Activated T-cell treated with anti-CD3 and anti-CD28 coated beads, Interleukin-2, amount 50 U/mL, for 24 hours (primary cell): ENCODE results near the gene TMEM236.

Source experiments
- DNase-seq: peaks from one replicate; pipeline ENCODE4 v3.0.0-alpha.2; 2020
- H3K27ac Mint-ChIP-seq: 2 replicates; pipeline ENCODE4 v1.8.0; 2020; ENCODE audit warnings: mild to moderate bottlenecking, mixed read lengths
- H3K27me3 Mint-ChIP-seq: 2 replicates; pipeline ENCODE4 v1.8.0; 2020; ENCODE audit warnings: mixed read lengths
- H3K36me3 Mint-ChIP-seq: 2 replicates; pipeline ENCODE4 v1.8.0; 2020; ENCODE audit warnings: low read depth, mixed read lengths
- H3K4me1 Mint-ChIP-seq: 2 replicates; pipeline ENCODE4 v1.8.0; 2020; ENCODE audit warnings: low read depth, mixed read lengths
- H3K4me3 Mint-ChIP-seq: 2 replicates; pipeline ENCODE4 v1.8.0; 2020; ENCODE audit warnings: mild to moderate bottlenecking, moderate library complexity, mixed read lengths
- H3K9me3 Mint-ChIP-seq: 2 replicates; pipeline ENCODE4 v1.8.0; 2020; ENCODE audit warnings: mixed read lengths

TMEM236 gene

DNA sequence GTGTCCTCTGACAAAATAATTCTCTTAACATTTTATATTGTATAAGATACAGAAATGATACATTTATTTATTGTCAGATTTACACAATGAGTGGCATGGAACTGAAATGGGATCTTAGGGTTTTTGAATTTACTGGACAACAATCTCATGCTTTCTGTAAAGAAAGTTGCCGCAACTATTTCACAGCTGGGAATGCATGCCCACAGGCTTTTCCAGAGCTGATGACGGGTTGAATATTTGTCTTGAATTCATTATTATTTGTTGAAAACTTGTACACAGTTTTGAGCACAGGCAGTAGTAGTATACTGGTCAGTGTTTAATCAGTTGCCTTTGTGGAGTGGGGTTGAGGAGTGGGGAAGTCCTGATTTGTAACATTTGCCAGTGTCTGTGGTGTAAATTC is 36.6 kb downstream of the TMEM236 start:
- Mint-ChIP-seq H3K4me3 (no peak overlapping the region), H3K9me3 (no peaks in the 10 kb centered on the region), H3K27me3 (no peaks in the 10 kb centered on the region), H3K27ac (no peak overlapping the region), H3K36me3 (no peaks in the 10 kb centered on the region), H3K4me1 (peaks cover 3% of the 10 kb centered on the region)
- DNase-seq: no peak

DNA sequence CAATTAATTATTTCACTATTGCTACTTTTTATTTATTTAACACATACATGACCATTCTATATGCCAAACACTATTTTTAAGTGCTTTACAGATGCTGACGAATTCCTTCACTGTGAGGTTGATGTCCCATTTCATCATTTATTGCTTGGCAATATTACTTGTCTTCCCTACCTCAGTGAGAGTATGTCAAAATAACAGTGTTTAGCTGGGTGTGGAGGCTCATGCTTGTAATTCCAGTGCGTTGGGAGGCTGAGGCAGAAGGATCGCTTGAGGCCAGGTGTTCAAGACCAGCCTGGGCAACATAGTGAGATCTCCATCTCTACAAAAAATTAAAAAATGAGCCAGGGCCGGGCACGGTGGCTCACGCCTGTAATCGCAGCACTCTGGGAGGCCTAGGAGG is 37.4 kb downstream of the TMEM236 start:
- no peaks in the 10 kb centered on the region for H3K9me3 Mint-ChIP-seq
- H3K36me3 Mint-ChIP-seq: no peaks in the 10 kb centered on the region
- no peaks in the 10 kb centered on the region for H3K27me3 Mint-ChIP-seq
- no peak overlapping the region for H3K4me3 Mint-ChIP-seq
- no peak for DNase-seq
- H3K27ac Mint-ChIP-seq: no peak overlapping the region
- H3K4me1 Mint-ChIP-seq: peaks cover 3% of the 10 kb centered on the region

GRCh38 chr10:17790651-17791050 is 38.6 kb downstream of the TMEM236 start:
- no peak for DNase-seq
- Mint-ChIP-seq H3K27ac (no peak overlapping the region), H3K4me3 (no peak overlapping the region), H3K36me3 (no peaks in the 10 kb centered on the region), H3K4me1 (peaks cover 3% of the 10 kb centered on the region), H3K9me3 (no peaks in the 10 kb centered on the region), H3K27me3 (no peaks in the 10 kb centered on the region)

DNA sequence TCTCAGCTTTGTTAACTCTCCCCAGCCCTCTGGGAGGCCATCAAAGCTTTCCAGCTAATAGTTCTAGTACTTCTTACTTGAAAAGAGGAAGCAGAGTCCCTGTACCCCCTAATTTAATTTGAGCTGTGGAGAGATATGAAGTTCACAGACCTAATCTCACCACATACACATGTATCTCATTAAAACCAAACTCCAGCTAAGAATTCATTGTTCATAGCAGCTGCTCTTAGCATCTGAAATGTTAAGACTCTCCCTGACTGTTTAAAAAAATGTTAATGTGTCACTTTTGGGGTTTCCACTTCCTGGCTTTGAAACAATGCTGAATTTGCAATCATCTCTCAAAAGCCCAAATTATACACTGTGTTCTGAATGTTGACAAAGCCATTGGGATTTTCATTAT is 41.0 kb downstream of the TMEM236 start:
- H3K4me3 Mint-ChIP-seq: no peak overlapping the region
- no peak for DNase-seq
- H3K9me3 Mint-ChIP-seq: no peaks in the 10 kb centered on the region
- no peaks in the 10 kb centered on the region for H3K36me3 Mint-ChIP-seq
- H3K4me1 Mint-ChIP-seq: peaks cover 3% of the 10 kb centered on the region
- H3K27ac Mint-ChIP-seq: no peak overlapping the region
- no peaks in the 10 kb centered on the region for H3K27me3 Mint-ChIP-seq

GRCh38 chr10:17793823-17794644 is 42.0 kb downstream of the TMEM236 start:
- H3K9me3 Mint-ChIP-seq: no peaks in the 10 kb centered on the region
- no peaks in the 10 kb centered on the region for H3K36me3 Mint-ChIP-seq
- no peak overlapping the region for H3K4me3 Mint-ChIP-seq
- H3K27me3 Mint-ChIP-seq: no peaks in the 10 kb centered on the region
- DNase-seq: no peak
- no peak overlapping the region for H3K27ac Mint-ChIP-seq
- H3K4me1 Mint-ChIP-seq: peaks cover 3% of the 10 kb centered on the region

GRCh38 chr10:17795083-17795482 is 43.1 kb downstream of the TMEM236 start:
- Mint-ChIP-seq H3K9me3 (no peaks in the 10 kb centered on the region), H3K36me3 (no peaks in the 10 kb centered on the region), H3K27me3 (no peaks in the 10 kb centered on the region), H3K27ac (no peak overlapping the region), H3K4me3 (no peak overlapping the region), H3K4me1 (peaks cover 3% of the 10 kb centered on the region)
- no peak for DNase-seq

- Mint-ChIP-seq H3K36me3 (no peaks in the 10 kb centered on the region), H3K4me1 (peaks cover 3% of the 10 kb centered on the region), H3K27me3 (no peaks in the 10 kb centered on the region), H3K9me3 (no peaks in the 10 kb centered on the region), H3K27ac (no peak overlapping the region), H3K4me3 (no peak overlapping the region)
- no peak for DNase-seq
Measured at GRCh38 chr10:17795813-17796594, 44.0 kb downstream of the TMEM236 start.

- Mint-ChIP-seq H3K27me3 (peaks cover 2% of the 10 kb centered on the region), H3K4me1 (peaks cover 6% of the 10 kb centered on the region), H3K4me3 (no peak overlapping the region), H3K36me3 (no peaks in the 10 kb centered on the region), H3K9me3 (no peaks in the 10 kb centered on the region), H3K27ac (no peak overlapping the region)
- no peak for DNase-seq
Measured at GRCh38 chr10:17801507-17801906, 49.5 kb downstream of the TMEM236 start.

GRCh38 chr10:17802350-17802749 is 50.3 kb downstream of the TMEM236 start:
- H3K36me3 Mint-ChIP-seq: no peaks in the 10 kb centered on the region
- H3K9me3 Mint-ChIP-seq: no peaks in the 10 kb centered on the region
- no peak overlapping the region for H3K4me3 Mint-ChIP-seq
- H3K27ac Mint-ChIP-seq: no peak overlapping the region
- peaks cover 2% of the 10 kb centered on the region for H3K27me3 Mint-ChIP-seq
- no peak for DNase-seq
- peaks cover 6% of the 10 kb centered on the region for H3K4me1 Mint-ChIP-seq

DNA sequence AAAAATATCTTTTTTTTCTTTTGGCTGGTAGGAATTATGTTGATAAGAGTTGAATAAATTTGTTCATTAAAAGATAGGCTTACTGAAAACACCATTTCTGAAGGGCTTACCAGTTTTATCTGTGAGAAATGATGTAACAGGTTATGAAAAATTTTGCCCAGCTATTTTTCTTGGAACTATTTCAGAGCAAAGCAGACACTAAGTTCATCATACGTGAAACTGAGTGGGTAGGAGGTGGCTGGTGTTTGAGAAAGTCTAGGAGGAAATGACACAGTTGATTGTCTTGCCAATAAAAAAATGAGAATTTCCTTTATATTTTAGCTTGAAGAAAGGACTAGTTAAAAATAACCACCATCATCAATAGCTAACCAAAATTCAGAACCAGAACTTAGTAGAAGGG is 51.0 kb downstream of the TMEM236 start:
- Mint-ChIP-seq H3K27me3 (peaks cover 2% of the 10 kb centered on the region), H3K4me3 (no peak overlapping the region), H3K27ac (no peak overlapping the region), H3K36me3 (no peaks in the 10 kb centered on the region), H3K4me1 (peaks cover 6% of the 10 kb centered on the region), H3K9me3 (no peaks in the 10 kb centered on the region)
- DNase-seq: no peak

DNA sequence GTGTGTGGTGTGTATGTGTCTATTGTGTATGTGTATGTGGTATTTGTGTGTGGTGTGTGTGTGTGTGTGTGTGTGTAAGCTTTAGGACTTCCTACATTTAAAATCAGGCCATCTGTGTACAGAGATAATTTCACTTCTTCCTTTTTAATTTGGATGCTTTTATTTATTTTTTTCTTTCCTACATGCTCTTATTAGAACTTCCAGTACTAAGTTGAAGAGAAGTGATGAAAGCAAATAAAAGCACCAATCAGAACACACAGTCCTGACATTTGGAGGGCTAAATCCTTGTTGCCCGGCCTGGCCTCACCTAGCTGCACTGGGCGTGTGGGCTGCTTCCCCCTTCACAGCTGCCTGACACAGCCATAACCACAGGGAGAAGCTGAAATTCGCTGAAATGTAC is 53.3 kb downstream of the TMEM236 start:
- Mint-ChIP-seq H3K9me3 (no peaks in the 10 kb centered on the region), H3K4me3 (no peak overlapping the region), H3K27me3 (peaks cover 18% of the 10 kb centered on the region), H3K4me1 (peaks cover 14% of the 10 kb centered on the region), H3K27ac (no peak overlapping the region), H3K36me3 (no peaks in the 10 kb centered on the region)
- DNase-seq: no peak

DNA sequence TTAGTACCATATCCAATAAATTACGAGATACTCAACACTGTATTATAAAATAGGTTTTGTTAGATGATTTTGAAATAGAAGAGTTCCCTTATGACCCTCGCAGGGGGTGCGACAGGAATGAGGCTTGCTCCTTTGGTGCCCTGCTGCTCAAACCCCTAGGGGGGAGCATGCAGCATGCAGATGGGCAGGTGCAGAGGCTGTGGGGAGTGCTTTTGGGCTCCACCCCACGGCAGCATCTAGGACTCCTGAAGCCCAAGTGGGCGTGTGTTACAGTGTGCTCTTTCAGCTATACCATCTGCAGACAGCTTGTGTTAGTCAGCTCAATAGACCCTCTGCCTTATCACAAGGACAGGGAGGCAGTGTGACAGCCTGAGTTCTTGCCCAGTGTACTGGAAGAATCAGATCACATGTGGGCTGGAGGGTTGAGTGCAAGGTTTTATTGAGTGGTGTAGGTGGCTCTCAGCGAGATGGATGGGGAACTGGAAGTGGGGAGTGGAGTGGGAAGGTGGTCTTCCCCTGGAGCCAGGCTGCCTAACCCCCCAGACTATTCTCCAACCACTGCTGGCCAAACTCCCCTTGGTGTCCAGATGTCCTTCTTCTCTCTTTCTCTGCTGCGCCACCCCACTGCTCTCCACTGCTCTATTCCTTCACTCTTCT is 54.0 kb downstream of the TMEM236 start:
- peaks cover 23% of the 10 kb centered on the region for H3K27me3 Mint-ChIP-seq
- H3K27ac Mint-ChIP-seq: no peak overlapping the region
- H3K4me3 Mint-ChIP-seq: no peak overlapping the region
- H3K9me3 Mint-ChIP-seq: no peaks in the 10 kb centered on the region
- DNase-seq: no peak
- H3K4me1 Mint-ChIP-seq: peaks cover 14% of the 10 kb centered on the region
- H3K36me3 Mint-ChIP-seq: no peaks in the 10 kb centered on the region

- no peak for DNase-seq
- H3K9me3 Mint-ChIP-seq: no peaks in the 10 kb centered on the region
- no peaks in the 10 kb centered on the region for H3K36me3 Mint-ChIP-seq
- H3K27me3 Mint-ChIP-seq: peaks cover 41% of the 10 kb centered on the region
- H3K27ac Mint-ChIP-seq: no peak within 1 kb of the TSS
- no peak within 1 kb of the TSS for H3K4me3 Mint-ChIP-seq
- peaks cover 8% of the 10 kb centered on the region for H3K4me1 Mint-ChIP-seq
Measured at GRCh38 chr10:17808971-17809841, 57.2 kb downstream of the TMEM236 start, which contains the start of gene MRC1. Gene MRC1 (plus strand): TSS chr10:17809348. CDS start chr10:17809466, 118 bp downstream.
